ENCODE data around the gene VEGFA.
A peak's percentile ranks its signal among the peaks of the same experiment; 100 is the strongest.

VEGFA gene

GRCh38 chr6:43772681-43773049 is 2.7 kb downstream of the VEGFA start:
- peak; percentile 55 for DNase-seq (ENCODE audit: low spot score)

- DNase-seq (ENCODE audit: low spot score): no peak
Observed at GRCh38 chr6:43773050-43773979, 3.3 kb downstream of the VEGFA start.

- DNase-seq (ENCODE audit: low spot score): no peak
Observed at GRCh38 chr6:43773980-43774775, 4.2 kb downstream of the VEGFA start.

- DNase-seq (ENCODE audit: low spot score): peak; percentile 75
Observed at GRCh38 chr6:43774776-43775534, 4.9 kb downstream of the VEGFA start.

- no peak for DNase-seq (ENCODE audit: low spot score)
Observed at GRCh38 chr6:43775535-43775885, 5.5 kb downstream of the VEGFA start.

GRCh38 chr6:43776115-43776798 is 6.2 kb downstream of the VEGFA start:
- no peak for DNase-seq (ENCODE audit: low spot score)

- DNase-seq (ENCODE audit: low spot score): no peak
Observed at GRCh38 chr6:43776799-43777776, 7.1 kb downstream of the VEGFA start.

- no peak for DNase-seq (ENCODE audit: low spot score)
Observed at GRCh38 chr6:43778131-43778855, 8.3 kb downstream of the VEGFA start.

GRCh38 chr6:43778976-43779851 is 9.2 kb downstream of the VEGFA start:
- DNase-seq (ENCODE audit: low spot score): no peak

- DNase-seq (ENCODE audit: low spot score): no peak
Observed at GRCh38 chr6:43779852-43780236, 9.8 kb downstream of the VEGFA start.

GRCh38 chr6:43780293-43780692 is 10.3 kb downstream of the VEGFA start:
- DNase-seq (ENCODE audit: low spot score): no peak

GRCh38 chr6:43780941-43781928 is 11.2 kb downstream of the VEGFA start:
- no peak for DNase-seq (ENCODE audit: low spot score)

- no peak for DNase-seq (ENCODE audit: low spot score)
Observed at GRCh38 chr6:43781941-43782704, 12.1 kb downstream of the VEGFA start.

- no peak for DNase-seq (ENCODE audit: low spot score)
Observed at GRCh38 chr6:43782764-43783513, 12.9 kb downstream of the VEGFA start.

- DNase-seq (ENCODE audit: low spot score): no peak
Observed at GRCh38 chr6:43784049-43784855, 14.2 kb downstream of the VEGFA start.
